HCT116 (cell line): ENCODE data around the gene AOPEP. TPM values are rescaled to one million over a fixed set of nuclear protein-coding genes. Genes with fewer than 3 reads are reported as not detected.

Source experiments
- ATAC-seq: fragments of 200-7000 bp; cut with Tn5 transposase; 2 replicates; pipeline ENCODE4 v1.9.1; 2020; ENCODE audit warnings: mild to moderate bottlenecking, moderate library complexity
- BruUV-seq: library from RNA; stranded (reverse); fragments of 400-500 nt; replicated peaks from 2 replicates; lab custom pipeline; 2021; lab: Mats Ljungman, UMichigan
- CTCF ChIA-PET: fragments of 300-600 bp; sonication (Branson Sonifier 250); formaldehyde crosslinking; loops from one replicate; lab custom pipeline; 2021; ENCODE audit warnings: antibody characterized with exemption; lab: Charles Lee
- POLR2A ChIA-PET: fragments of 300-600, 350-600 bp; sonication (Branson Sonifier 250); formaldehyde crosslinking; loops from one replicate; lab custom pipeline; 2021; ENCODE audit warnings: antibody characterized with exemption; lab: Charles Lee
- RAD21 ChIA-PET, 2 experiments: fragments of 300-600 bp; sonication (Branson Sonifier 250); formaldehyde crosslinking; loops; one replicate each; lab custom pipeline; 2023; ENCODE audit warnings: low total read pairs in 2 of 2; ENCODE audit not compliant: uncharacterized antibody in 2 of 2, unreplicated experiment in 2 of 2, low non-redundant PET in 1 of 2; lab: Charles Lee
- DNase-seq: peaks from one replicate; pipeline ENCODE4 v3.0.0-alpha.2; 2010; ENCODE audit warnings: low read depth, low spot score
- H2AFZ ChIP-seq: fragments of 200-600 bp; shearing (Covaris generic), sonication (generic); 2 replicates; pipeline ENCODE4 v1.6.1; 2017; ENCODE audit warnings: low read depth, mixed run types, mixed read lengths, antibody characterized with exemption, low read length; ENCODE audit not compliant: poor library complexity, severe bottlenecking
- H3K27ac ChIP-seq: 2 replicates; pipeline ENCODE4 v1.5.1; 2012; ENCODE audit warnings: low read depth, low read length
- H3K27me3 ChIP-seq: fragments of 200-600 bp; sonication (generic); 2 replicates; pipeline ENCODE4 v1.6.1; 2016; ENCODE audit warnings: mixed run types, low read length, mixed read lengths; ENCODE audit not compliant: insufficient read depth
- H3K36me3 ChIP-seq, 2 experiments: fragments of 200-500 bp in 1 of 2; fragments of 200-600 bp in 1 of 2; sonication (Bioruptor generic) in 1 of 2; sonication (generic) in 1 of 2; 2 replicates each; pipeline versions ENCODE4 v1.5.1 to v1.6.1; 2014 to 2016; ENCODE audit warnings: low read length in 2 of 2, inconsistent platforms in 1 of 2, mixed read lengths in 1 of 2, mixed run types in 1 of 2; ENCODE audit not compliant: insufficient read depth in 2 of 2, control insufficient read depth in 1 of 2
- H3K4me1 ChIP-seq, 2 experiments: fragments of 200-600 bp in 1 of 2; sonication (generic) in 1 of 2; 2 replicates each; pipeline versions ENCODE4 v1.5.1 to v1.6.1; 2012 to 2017; ENCODE audit warnings: low read length in 2 of 2, inconsistent platforms in 1 of 2, mild to moderate bottlenecking in 1 of 2, mixed read lengths in 1 of 2, mixed run types in 1 of 2, moderate library complexity in 1 of 2; ENCODE audit not compliant: insufficient read depth in 2 of 2, control insufficient read depth in 1 of 2
- H3K4me2 ChIP-seq: fragments of 200-600 bp; sonication (generic); 2 replicates; pipeline ENCODE4 v1.6.1; 2017; ENCODE audit warnings: mixed run types, low read length, mixed read lengths
- H3K4me3 ChIP-seq, 2 experiments: fragments of 200-600 bp in 1 of 2; sonication (generic) in 1 of 2; replicated peaks in 1 of 2; 2 replicates each; pipeline ENCODE4 v1.5.1; 2011 to 2016; ENCODE audit warnings: low read length in 2 of 2, control low read depth in 1 of 2, low read depth in 1 of 2, mild to moderate bottlenecking in 1 of 2, mixed read lengths in 1 of 2, mixed run types in 1 of 2
- H3K79me2 ChIP-seq: fragments of 200-600 bp; sonication (generic); 2 replicates; pipeline ENCODE4 v1.6.1; 2017; ENCODE audit warnings: mild to moderate bottlenecking, mixed run types, low read length, moderate library complexity, mixed read lengths; ENCODE audit not compliant: insufficient read depth
- H3K9ac ChIP-seq: fragments of 200-600 bp; sonication (generic); 2 replicates; pipeline ENCODE4 v1.6.1; 2016; ENCODE audit warnings: low read length, mixed read lengths
- H3K9me2 ChIP-seq: fragments of 200-600 bp; sonication (generic), shearing (Covaris generic); 2 replicates; pipeline ENCODE4 v1.6.1; 2017; ENCODE audit warnings: mixed run types, mild to moderate bottlenecking, moderate library complexity; ENCODE audit not compliant: insufficient read depth
- H3K9me3 ChIP-seq, 2 experiments: fragments of 200-500 bp in 1 of 2; fragments of 200-600 bp in 1 of 2; sonication (Bioruptor generic) in 1 of 2; sonication (generic) in 1 of 2; 2 replicates each; pipeline ENCODE4 v1.6.1; 2014 to 2017; ENCODE audit warnings: low read length in 2 of 2, mixed read lengths in 2 of 2, inconsistent platforms in 1 of 2, low read depth in 1 of 2, mild to moderate bottlenecking in 1 of 2, mixed run types in 1 of 2, moderate library complexity in 1 of 2; ENCODE audit not compliant: control insufficient read depth in 1 of 2, insufficient read depth in 1 of 2
- H4K20me1 ChIP-seq: fragments of 200-600 bp; sonication (generic), shearing (Covaris generic); 2 replicates; pipeline ENCODE4 v1.6.1; 2017; ENCODE audit warnings: mixed run types, mild to moderate bottlenecking, moderate library complexity; ENCODE audit not compliant: insufficient read depth
- CEBPB ChIP-seq: IDR thresholded peaks from 2 replicates; pipeline ENCODE4 v1.6.1; 2012; ENCODE audit warnings: low read depth
- EGR1 ChIP-seq: IDR thresholded peaks from 2 replicates; pipeline ENCODE4 v1.6.1; 2012; ENCODE audit warnings: low read depth
- ELF1 ChIP-seq: IDR thresholded peaks from 2 replicates; pipeline ENCODE4 v1.6.1; 2012; ENCODE audit warnings: low read depth, borderline replicate concordance
- EZH2phosphoT487 ChIP-seq: fragments of 200-600 bp; IDR thresholded peaks from 2 replicates; pipeline ENCODE4 v1.6.1; 2018; ENCODE audit warnings: antibody characterized with exemption, borderline replicate concordance
- JUND ChIP-seq: IDR thresholded peaks from 2 replicates; pipeline ENCODE4 v1.6.1; 2012
- SIN3A ChIP-seq: IDR thresholded peaks from 2 replicates; pipeline ENCODE4 v1.6.1; 2012; ENCODE audit warnings: low read depth
- ZNF274 ChIP-seq: fragments of 200-500 bp; sonication (Bioruptor generic); IDR thresholded peaks from 2 replicates; pipeline ENCODE4 v1.6.1; 2014; ENCODE audit warnings: mild to moderate bottlenecking, low read depth, low read length, inconsistent platforms
- intact Hi-C: fragments of 100-400 bp; cut with micrococcal nuclease; formaldehyde crosslinking; loops from 2 replicates; pipeline ENCODE4 v1.10.0; 2022
- total RNA-seq: library from RNA; stranded (reverse); gene quantifications from one replicate; pipeline ENCODE4 v1.2.1, GENCODE V29; 2021; ENCODE audit not compliant: unreplicated experiment
- TF ChIP-seq, protein P1 (sequence below): IDR thresholded peaks from 2 replicates; pipeline ENCODE4 v1.6.1; 2011; ENCODE audit warnings: mild to moderate bottlenecking, low read length, moderate library complexity; ENCODE audit not compliant: insufficient replicate concordance; ENCODE audit errors: extremely low read depth
- TF ChIP-seq, protein P2 (sequence below), 3 experiments: fragments of 200-600 bp in 1 of 3; sonication (generic) in 1 of 3; IDR thresholded peaks in 2 of 3; conservative IDR thresholded peaks in 1 of 3; 2 replicates each; pipeline ENCODE4 v1.5.1; 2012 to 2017; ENCODE audit warnings: low read depth in 2 of 3, low read length in 2 of 3, antibody characterized with exemption in 1 of 3, borderline replicate concordance in 1 of 3, control low read depth in 1 of 3, mild to moderate bottlenecking in 1 of 3, mixed read lengths in 1 of 3, mixed run types in 1 of 3, moderate library complexity in 1 of 3; ENCODE audit not compliant: insufficient read depth in 1 of 3
- TF ChIP-seq, protein P3 (sequence below): IDR thresholded peaks from 2 replicates; pipeline ENCODE4 v1.6.1; 2012; ENCODE audit warnings: low read depth

Gene AOPEP
- total RNA-seq, 1 experiment from 2014 or later = 15.1 TPM

DNA sequence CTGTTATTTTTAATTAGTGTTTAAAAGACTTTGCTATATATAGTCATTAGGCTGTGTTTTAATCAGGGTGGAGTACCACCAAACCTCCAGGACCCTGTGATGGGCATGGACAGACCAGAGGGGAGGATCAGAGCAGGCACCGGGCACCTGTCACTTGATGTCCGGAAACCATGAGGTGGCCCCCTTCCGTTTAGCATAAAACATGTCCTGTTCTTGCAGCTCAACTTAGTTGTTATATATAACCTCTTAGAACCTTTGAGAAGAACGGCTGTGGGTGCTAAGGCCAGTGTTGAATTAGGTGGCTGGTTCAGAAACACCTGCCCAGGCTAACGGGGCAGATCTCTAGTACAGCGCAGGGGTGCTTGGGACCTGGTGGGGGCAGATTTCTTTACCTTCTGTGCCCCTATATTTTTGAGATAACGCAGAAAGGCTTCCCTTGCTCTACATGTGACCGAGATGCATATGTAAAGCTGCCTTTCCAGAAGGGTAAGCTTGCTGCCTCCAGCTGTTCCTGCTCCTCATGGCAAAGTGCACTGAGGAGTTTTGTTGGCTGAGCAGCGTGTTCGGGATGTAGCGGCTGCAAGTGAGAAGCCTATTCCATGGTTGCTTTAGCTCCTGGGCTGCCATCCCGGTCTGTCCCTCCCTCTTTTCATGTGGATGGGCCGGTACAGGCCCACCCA is 335.6 kb downstream of the AOPEP start (continued):
- TF ChIP-seq, protein P1, sequence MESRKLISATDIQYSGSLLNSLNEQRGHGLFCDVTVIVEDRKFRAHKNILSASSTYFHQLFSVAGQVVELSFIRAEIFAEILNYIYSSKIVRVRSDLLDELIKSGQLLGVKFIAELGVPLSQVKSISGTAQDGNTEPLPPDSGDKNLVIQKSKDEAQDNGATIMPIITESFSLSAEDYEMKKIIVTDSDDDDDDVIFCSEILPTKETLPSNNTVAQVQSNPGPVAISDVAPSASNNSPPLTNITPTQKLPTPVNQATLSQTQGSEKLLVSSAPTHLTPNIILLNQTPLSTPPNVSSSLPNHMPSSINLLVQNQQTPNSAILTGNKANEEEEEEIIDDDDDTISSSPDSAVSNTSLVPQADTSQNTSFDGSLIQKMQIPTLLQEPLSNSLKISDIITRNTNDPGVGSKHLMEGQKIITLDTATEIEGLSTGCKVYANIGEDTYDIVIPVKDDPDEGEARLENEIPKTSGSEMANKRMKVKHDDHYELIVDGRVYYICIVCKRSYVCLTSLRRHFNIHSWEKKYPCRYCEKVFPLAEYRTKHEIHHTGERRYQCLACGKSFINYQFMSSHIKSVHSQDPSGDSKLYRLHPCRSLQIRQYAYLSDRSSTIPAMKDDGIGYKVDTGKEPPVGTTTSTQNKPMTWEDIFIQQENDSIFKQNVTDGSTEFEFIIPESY = no peak
- no peak for TF ChIP-seq ZNF274
- no peak for TF ChIP-seq EZH2phosphoT487

DNA sequence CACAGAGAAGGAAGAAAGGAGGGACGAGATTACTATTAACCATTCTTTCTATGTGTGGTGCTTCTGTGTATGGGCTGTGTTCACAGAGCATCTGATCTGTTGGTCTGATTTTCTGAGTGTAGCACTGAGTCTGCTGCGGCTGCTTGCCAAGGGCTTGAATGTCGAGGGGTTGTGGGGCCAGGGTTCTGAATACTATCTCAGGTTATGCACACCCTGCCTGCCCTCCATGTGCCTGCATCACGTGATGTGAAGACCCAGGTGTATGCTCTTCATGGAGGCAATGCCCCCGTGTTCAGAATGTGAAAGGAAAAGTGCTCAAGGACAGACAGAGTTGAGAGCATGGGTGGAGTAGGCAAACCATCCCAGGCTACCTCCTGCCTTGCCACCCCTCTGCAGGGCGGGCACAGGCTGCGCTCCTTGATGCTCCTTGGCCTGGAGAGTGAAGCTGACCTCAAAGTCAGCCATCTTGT is 336.1 kb downstream of the AOPEP start:
- POLR2A ChIA-PET = no interaction called here
- Histone ChIP-seq H3K9me3 (no peaks in the 10 kb centered on the region), H3K4me2 (no peak overlapping the region), H4K20me1 (no peaks in the 10 kb centered on the region), H3K79me2 (no peaks in the 10 kb centered on the region), H3K4me1 (no peaks in the 10 kb centered on the region), H3K27me3 (no peaks in the 10 kb centered on the region), H3K4me3 (no peak overlapping the region), H3K27ac (no peak overlapping the region), H3K36me3 (peaks cover 0 to 4% of the 10 kb centered on the region in 2 experiments; a peak in 1 of 4 replicates), H3K9me2 (no peaks in the 10 kb centered on the region), H3K9ac (no peak overlapping the region), H2AFZ (no peak overlapping the region)
- CTCF ChIA-PET = no interaction called here
- no peak for ATAC-seq
- no peak for DNase-seq
- RAD21 ChIA-PET = no interaction called here
- BruUV-seq = no TSS peak
- intact Hi-C loops = no loop called here
- TF ChIP-seq JUND = no peak
- TF ChIP-seq SIN3A = no peak
- no peak for TF ChIP-seq EGR1
- TF ChIP-seq ELF1 = no peak
- TF ChIP-seq CEBPB = no peak
- TF ChIP-seq, protein P2, sequence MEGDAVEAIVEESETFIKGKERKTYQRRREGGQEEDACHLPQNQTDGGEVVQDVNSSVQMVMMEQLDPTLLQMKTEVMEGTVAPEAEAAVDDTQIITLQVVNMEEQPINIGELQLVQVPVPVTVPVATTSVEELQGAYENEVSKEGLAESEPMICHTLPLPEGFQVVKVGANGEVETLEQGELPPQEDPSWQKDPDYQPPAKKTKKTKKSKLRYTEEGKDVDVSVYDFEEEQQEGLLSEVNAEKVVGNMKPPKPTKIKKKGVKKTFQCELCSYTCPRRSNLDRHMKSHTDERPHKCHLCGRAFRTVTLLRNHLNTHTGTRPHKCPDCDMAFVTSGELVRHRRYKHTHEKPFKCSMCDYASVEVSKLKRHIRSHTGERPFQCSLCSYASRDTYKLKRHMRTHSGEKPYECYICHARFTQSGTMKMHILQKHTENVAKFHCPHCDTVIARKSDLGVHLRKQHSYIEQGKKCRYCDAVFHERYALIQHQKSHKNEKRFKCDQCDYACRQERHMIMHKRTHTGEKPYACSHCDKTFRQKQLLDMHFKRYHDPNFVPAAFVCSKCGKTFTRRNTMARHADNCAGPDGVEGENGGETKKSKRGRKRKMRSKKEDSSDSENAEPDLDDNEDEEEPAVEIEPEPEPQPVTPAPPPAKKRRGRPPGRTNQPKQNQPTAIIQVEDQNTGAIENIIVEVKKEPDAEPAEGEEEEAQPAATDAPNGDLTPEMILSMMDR (IDR thresholded peaks at IDR 0.05 in 2 of 3, conservative IDR thresholded peaks at IDR 0.05 in 1 of 3; ENCODE audit: borderline replicate concordance in 1 of 3, insufficient read depth in 1 of 3, low read depth in 2 of 3, low read length in 2 of 3) = no peak
- TF ChIP-seq, protein P3, sequence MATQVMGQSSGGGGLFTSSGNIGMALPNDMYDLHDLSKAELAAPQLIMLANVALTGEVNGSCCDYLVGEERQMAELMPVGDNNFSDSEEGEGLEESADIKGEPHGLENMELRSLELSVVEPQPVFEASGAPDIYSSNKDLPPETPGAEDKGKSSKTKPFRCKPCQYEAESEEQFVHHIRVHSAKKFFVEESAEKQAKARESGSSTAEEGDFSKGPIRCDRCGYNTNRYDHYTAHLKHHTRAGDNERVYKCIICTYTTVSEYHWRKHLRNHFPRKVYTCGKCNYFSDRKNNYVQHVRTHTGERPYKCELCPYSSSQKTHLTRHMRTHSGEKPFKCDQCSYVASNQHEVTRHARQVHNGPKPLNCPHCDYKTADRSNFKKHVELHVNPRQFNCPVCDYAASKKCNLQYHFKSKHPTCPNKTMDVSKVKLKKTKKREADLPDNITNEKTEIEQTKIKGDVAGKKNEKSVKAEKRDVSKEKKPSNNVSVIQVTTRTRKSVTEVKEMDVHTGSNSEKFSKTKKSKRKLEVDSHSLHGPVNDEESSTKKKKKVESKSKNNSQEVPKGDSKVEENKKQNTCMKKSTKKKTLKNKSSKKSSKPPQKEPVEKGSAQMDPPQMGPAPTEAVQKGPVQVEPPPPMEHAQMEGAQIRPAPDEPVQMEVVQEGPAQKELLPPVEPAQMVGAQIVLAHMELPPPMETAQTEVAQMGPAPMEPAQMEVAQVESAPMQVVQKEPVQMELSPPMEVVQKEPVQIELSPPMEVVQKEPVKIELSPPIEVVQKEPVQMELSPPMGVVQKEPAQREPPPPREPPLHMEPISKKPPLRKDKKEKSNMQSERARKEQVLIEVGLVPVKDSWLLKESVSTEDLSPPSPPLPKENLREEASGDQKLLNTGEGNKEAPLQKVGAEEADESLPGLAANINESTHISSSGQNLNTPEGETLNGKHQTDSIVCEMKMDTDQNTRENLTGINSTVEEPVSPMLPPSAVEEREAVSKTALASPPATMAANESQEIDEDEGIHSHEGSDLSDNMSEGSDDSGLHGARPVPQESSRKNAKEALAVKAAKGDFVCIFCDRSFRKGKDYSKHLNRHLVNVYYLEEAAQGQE = no peak
